ENCODE data around the gene CCNL1.

DNA sequence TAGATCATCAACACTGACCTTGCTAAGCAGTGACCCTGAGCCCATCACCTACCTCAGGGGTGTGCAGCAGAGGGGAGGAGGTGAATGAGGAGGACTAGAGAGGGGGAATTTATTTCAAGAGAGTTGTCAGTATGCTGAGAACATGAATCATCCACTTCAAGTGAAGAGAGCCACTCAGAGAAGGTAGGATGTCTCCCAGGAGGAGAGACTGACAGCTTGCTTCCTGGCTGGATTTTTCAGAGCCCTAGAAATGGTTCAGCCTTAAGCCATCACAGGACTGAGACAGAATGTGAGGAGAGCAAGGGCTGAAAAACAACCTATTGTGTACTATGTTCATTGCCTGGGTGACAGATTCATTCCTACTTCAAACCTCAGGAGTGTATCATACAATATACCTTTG is 34.8 kb downstream of the CCNL1 start:
- no peak for TF ChIP-seq EZH2 (IDR thresholded peaks at IDR 0.05; ENCODE audit: insufficient read depth, poor library complexity, severe bottlenecking)
- TF ChIP-seq EZH2phosphoT487 (IDR thresholded peaks at IDR 0.05; ENCODE audit: insufficient read depth, low read depth) = no peak

Data from GM23248 (cell line).